GM06990 (cell line): Measurements from ENCODE around the gene SH3PXD2B.
"Not testable (repeated sequence)": the region's sequence is repeated elsewhere in the genome, so short reads cannot be mapped to it uniquely, and the experiment has no call there.

Experiments used
- DNase-seq: peaks from one replicate; pipeline ENCODE4 v3.0.0-alpha.2; 2011; ENCODE audit not compliant: insufficient read length; ENCODE audit errors: extremely low read depth
- H3K27me3 ChIP-seq: replicated peaks from 2 replicates; pipeline ENCODE4 v1.6.0; 2011; ENCODE audit warnings: low read length; ENCODE audit not compliant: control insufficient read depth, insufficient read depth
- H3K36me3 ChIP-seq: 2 replicates; pipeline ENCODE4 v1.5.1; 2011; ENCODE audit warnings: low read length; ENCODE audit not compliant: control insufficient read depth, insufficient read depth
- H3K4me3 ChIP-seq: replicated peaks from 2 replicates; pipeline ENCODE4 v1.5.1; 2011; ENCODE audit warnings: low read depth, mild to moderate bottlenecking, control low read depth, low read length
- CTCF ChIP-seq: IDR thresholded peaks from 2 replicates; pipeline ENCODE4 v1.5.1; 2011; ENCODE audit warnings: low read length, control low read depth, mild to moderate bottlenecking, inconsistent platforms; ENCODE audit not compliant: insufficient read depth, poor library complexity, severe bottlenecking

The SH3PXD2B gene

GRCh38 chr5:172404746-172405145 is 49.6 kb downstream of the SH3PXD2B start:
- no peak for TF ChIP-seq CTCF
- H3K27me3 ChIP-seq: no peaks in the 10 kb centered on the region; the same call in 1 of the 2 replicates

GRCh38 chr5:172403817-172404216 is 50.5 kb downstream of the SH3PXD2B start:
- Histone ChIP-seq H3K27me3 (no peaks in the 10 kb centered on the region; the same call in 1 of the 2 replicates), H3K4me3 (no peak overlapping the region), H3K36me3 (no peaks in the 10 kb centered on the region)
- no peak for TF ChIP-seq CTCF
- no peak for DNase-seq

More at GRCh38 chr5:172404746-172405145, 49.6 kb downstream of the SH3PXD2B start:
- no peak overlapping the region for H3K4me3 ChIP-seq
- no peak for DNase-seq
- H3K36me3 ChIP-seq: no peaks in the 10 kb centered on the region

- Histone ChIP-seq H3K27me3 (no peaks in the 10 kb centered on the region; the same call in 1 of the 2 replicates), H3K36me3 (no peaks in the 10 kb centered on the region), H3K4me3 (no peak overlapping the region)
- DNase-seq: no peak
- TF ChIP-seq CTCF: no peak
These were observed 51.0 kb downstream of the SH3PXD2B start for GRCh38 chr5:172403189-172403796.

- TF ChIP-seq CTCF: no peak
These were observed 51.7 kb downstream of the SH3PXD2B start for GRCh38 chr5:172402531-172403188.

GRCh38 chr5:172402031-172402430 is 52.3 kb downstream of the SH3PXD2B start:
- not testable (repeated sequence) for DNase-seq, H3K4me3 ChIP-seq, H3K36me3 ChIP-seq

More at GRCh38 chr5:172402531-172403188, 51.7 kb downstream of the SH3PXD2B start:
- Histone ChIP-seq H3K4me3 (no peak overlapping the region), H3K27me3 (no peaks in the 10 kb centered on the region; the same call in 1 of the 2 replicates), H3K36me3 (no peaks in the 10 kb centered on the region)
- no peak for DNase-seq

GRCh38 chr5:172399826-172400225 is 54.5 kb downstream of the SH3PXD2B start:
- Histone ChIP-seq H3K27me3 (no peaks in the 10 kb centered on the region; the same call in 1 of the 2 replicates), H3K4me3 (no peak overlapping the region), H3K36me3 (no peaks in the 10 kb centered on the region)
- no peak for DNase-seq
- TF ChIP-seq CTCF: no peak

More at GRCh38 chr5:172402031-172402430, 52.3 kb downstream of the SH3PXD2B start:
- not testable (repeated sequence) for H3K27me3 ChIP-seq
